GM13977 (cell line): ENCODE data around the gene CYRIA.

Experiments
- DNase-seq: peaks from one replicate; pipeline ENCODE4 v3.0.0; 2012; ENCODE audit warnings: low spot score
- CTCF ChIP-seq: IDR thresholded peaks from 2 replicates; pipeline ENCODE4 v1.5.1; 2012; ENCODE audit warnings: mild to moderate bottlenecking, control low read depth; ENCODE audit not compliant: insufficient read depth; ENCODE audit errors: extremely low read depth, missing control alignments
- in situ Hi-C: fragments of 300-500 bp; cut with MboI; formaldehyde crosslinking; loops from one replicate; pipeline ENCODE4 v1.12.0; 2022; ENCODE audit warnings: low sequenced_read_pairs, low pct_unique_long_range_greater_than_20kb, mixed read lengths, inconsistent platforms; ENCODE audit not compliant: unreplicated experiment

Gene CYRIA

GRCh38 chr2:16677875-16678274 lies 12.2 kb upstream of the CYRIA start:
- TF ChIP-seq CTCF = no peak
- in situ Hi-C loops = no loop called here
- no peak for DNase-seq

- TF ChIP-seq CTCF = no peak
- in situ Hi-C loops = no loop called here
Measured at GRCh38 chr2:16675781-16676180, 10.1 kb upstream of the CYRIA start.

GRCh38 chr2:16674154-16674553 lies 8.5 kb upstream of the CYRIA start:
- TF ChIP-seq CTCF = no peak
- in situ Hi-C loops = no loop called here
- no peak for DNase-seq

More at GRCh38 chr2:16675781-16676180, 10.1 kb upstream of the CYRIA start:
- DNase-seq = no peak

GRCh38 chr2:16671760-16672159 lies 6.1 kb upstream of the CYRIA start:
- no peak for TF ChIP-seq CTCF

GRCh38 chr2:16669388-16669787 lies 3.8 kb upstream of the CYRIA start:
- DNase-seq = no peak
- no peak for TF ChIP-seq CTCF
- in situ Hi-C loops = no loop called here

More at GRCh38 chr2:16671760-16672159, 6.1 kb upstream of the CYRIA start:
- DNase-seq = no peak
- in situ Hi-C loops = no loop called here

- TF ChIP-seq CTCF = no peak
- DNase-seq = peak; percentile 26
- in situ Hi-C loops = no loop called here
Measured at GRCh38 chr2:16666449-16666801, 791 bp upstream of the CYRIA start.

- in situ Hi-C loops = no loop called here
- TF ChIP-seq CTCF = no peak
- no peak for DNase-seq
Measured at GRCh38 chr2:16664809-16665747, 556 bp downstream of the CYRIA start.
